HG03342 (cell line): Measurements from ENCODE around the gene ULK3.

Source experiments
- ATAC-seq: cut with Tn5 transposase; IDR thresholded peaks from one replicate; pipeline ENCODE4 v1.9.1; 2021; ENCODE audit warnings: mild to moderate bottlenecking, moderate library complexity; ENCODE audit not compliant: unreplicated experiment

ULK3 gene

DNA sequence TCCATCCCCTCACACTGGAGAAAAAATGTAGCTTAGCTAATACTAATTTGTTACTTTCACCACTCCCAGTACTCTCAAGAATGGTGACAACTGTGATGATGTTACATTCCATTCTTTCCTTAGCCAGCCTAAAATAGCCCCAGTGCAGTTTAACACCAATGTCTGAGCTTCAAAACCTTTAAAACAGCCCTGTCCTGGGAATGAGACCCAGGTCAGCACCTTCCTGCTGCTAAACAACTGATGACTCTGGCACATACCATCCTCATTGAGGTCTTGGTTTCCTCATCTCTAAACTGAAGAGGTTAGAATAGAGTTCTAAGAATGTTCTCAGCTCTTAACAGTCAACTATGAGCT is 26.4 kb upstream of the ULK3 start:
- ATAC-seq, result no peak

DNA sequence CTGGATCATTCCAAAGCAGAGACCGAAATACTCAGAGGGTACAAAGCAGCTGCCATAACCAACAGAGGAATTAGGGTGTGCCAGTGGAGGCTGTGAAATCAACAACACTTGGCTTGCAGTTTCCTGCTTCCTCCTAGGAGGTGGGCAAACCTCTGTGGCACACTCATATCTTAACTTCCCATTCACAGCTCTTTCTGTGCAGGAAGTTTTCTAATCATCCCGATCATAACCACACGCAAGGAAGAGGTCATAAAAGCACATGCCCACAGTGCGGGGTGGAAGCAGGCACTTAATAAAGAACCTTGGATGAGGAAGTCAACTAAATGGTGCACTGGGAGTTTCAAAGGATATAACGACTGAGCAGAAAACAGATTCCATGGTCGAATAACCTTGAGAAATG is 25.1 kb upstream of the ULK3 start:
- no peak for ATAC-seq

- no peak for ATAC-seq
Observed at GRCh38 chr15:74867466-74868038, 24.6 kb upstream of the ULK3 start.

DNA sequence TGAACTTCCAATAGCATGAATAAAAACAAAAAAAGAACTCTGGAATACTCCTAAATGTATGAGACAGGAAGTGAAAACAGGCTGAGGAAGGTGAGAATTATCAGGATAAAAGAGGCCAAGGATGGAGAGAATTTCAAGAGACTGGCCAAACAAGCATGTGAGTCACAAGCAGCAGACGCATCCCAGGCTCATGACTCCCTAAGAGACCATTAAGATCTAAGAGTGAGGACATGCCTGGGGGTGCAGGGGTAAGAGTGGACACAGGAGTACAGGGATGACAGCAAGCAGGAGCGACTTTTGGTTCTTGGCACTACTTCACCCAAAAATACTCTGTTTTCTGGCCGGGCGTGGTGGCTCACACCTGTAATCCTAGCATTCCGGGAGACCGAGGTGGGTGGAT is 23.1 kb upstream of the ULK3 start:
- no peak for ATAC-seq

DNA sequence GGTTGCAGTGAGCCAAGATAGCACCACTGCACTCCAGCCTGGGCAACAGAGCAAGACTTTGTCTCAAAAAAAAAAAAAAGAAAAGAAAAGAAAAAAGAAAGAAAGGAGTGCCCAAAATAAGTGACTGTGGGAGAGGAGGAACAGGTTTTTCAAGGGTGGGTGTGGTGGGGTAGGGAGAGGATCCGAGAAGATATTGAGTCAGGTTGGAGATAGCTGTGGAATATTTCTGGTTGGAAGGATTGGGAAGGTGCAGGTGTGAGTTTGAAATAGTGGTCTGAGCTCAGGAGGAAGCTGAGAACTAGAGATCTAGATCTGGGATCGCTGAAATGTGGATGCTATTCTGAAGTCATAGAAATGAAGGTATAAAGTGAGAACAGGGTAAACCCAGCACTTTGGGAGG is 22.4 kb upstream of the ULK3 start:
- no peak for ATAC-seq

GRCh38 chr15:74864296-74864695 is 21.3 kb upstream of the ULK3 start:
- ATAC-seq, result no peak

- no peak for ATAC-seq
Observed at GRCh38 chr15:74863239-74864056, 20.5 kb upstream of the ULK3 start.

GRCh38 chr15:74858369-74858740 is 15.4 kb upstream of the ULK3 start:
- ATAC-seq, result no peak

DNA sequence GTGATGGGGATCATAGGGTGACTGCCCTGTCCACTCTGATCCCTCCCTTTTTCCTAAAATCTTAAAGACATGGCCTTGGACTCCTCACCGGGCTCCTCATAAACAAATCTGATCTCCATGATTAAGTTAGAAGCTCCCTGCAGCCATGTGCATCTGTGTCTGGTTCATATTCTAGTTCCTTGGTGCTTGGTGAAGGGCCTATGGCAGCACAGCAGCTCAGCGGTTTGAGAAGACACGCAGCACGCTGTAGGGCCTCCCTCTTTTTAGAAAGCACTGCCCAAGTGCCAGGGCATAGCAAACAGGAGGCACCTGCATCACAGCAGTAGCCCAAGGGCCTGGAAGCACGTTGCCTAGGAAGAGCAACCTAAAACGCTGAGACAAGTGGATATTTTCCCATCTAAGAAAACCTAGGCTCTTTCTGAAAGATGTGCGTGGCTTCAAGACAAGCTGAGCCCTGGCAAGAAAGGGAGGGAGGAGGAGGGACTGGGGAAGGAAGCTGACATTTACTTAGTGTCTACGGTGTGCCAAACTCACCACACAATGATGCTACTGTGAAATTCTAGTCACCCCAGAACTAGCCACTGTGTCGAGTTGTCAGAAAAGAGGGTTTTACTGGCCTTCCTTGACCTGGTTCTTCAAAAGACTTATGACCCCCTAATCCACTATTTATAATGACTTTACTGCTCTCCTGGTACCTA is 14.9 kb upstream of the ULK3 start:
- no peak for ATAC-seq

DNA sequence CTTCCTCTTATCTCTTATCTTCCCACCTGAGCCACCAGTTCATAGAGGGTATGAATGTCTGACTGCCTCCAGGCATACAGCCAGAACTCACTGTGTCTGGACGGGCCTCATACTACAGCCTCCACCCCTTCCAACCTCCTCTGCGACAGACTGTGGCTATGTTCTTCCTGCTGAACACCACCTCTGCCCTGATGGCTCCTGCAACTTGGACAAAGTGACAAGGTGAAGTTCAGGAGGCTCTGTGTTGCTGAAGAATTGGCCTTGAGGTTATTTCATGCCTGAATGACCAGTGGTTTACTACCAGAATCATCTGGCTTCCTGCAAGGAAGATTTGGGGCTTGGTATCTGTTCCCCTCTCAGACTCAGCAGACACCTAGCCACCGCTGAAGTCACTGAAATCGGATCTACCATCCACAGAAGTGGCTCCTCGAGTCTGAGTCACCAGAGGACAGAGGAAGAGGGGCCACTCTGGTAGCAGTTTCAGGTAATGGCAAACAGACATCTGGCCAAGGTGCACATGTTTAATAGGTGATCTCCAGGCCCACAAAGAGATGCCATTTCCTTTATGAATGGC is 14.2 kb upstream of the ULK3 start:
- ATAC-seq, result peak; percentile 75

GRCh38 chr15:74856537-74856936 is 13.6 kb upstream of the ULK3 start:
- ATAC-seq, result no peak

GRCh38 chr15:74855857-74856256 is 12.9 kb upstream of the ULK3 start:
- no peak for ATAC-seq

DNA sequence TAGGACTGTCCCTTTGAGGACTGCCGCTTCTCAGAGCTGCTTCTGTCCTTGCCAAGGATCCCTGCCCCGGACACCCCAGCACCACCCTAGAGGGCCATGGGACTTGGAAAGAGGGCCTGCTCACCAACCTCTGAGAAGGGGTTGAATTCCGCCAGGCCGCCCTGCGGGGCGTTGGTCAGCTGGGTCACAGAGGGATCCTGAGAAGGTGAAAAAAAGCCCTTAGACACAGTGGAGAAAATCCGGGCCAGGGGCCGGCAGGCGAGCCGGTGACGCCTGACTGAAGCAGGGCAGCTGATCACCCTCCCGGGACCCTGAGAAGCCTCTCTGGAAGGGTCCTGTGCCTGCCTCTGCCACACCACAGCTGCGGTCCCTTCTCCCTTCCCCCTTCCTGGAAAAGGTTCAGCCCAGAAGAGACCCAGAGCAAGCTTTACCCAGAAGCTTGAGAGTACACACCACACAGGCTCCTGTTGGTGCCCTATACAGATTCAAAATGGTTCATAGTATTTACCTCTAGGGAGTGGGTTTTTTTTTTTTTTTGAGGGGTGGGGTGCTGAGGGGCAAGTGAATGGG is 11.6 kb upstream of the ULK3 start:
- no peak for ATAC-seq

- no peak for ATAC-seq
Observed at GRCh38 chr15:74851960-74852359, 9.0 kb upstream of the ULK3 start.

DNA sequence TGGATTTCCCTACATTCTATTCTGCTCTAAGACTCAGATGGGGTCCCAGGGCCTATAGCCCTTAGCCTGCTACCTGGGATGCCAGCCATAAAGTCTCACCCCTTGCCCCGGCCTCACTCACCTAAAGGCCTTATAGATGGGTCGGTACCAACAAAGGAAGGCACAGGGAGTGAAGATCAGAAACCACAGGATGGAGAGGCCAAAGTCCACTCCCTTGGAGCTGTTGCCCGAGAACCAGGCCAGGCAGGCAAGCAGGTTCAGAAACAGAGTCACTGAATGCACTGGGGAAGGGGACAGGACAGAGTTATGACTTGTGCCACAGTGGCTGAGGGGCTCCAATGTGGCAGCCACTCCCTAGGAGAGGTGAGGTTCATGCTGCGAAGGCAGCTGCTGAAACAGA is 7.4 kb upstream of the ULK3 start:
- ATAC-seq, result no peak

DNA sequence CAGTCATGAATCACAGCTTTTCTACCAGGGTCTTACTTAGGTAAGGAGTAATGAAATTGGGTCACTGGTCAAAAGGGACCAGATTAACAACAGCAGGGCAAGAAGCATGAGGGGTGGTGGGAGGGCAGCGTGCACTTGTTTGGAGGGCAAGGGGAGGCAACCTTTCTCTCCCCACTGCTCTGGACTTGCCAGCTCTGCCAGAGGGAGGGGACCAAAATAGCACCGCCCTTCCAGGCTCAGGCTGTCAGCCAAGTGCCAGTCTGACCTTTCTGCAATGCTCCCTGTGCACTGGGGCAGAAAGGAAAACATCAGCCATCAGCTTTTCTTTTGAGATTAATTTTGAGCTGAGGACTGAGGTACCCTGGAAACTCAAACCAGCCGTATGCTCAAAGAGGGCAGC is 4.5 kb upstream of the ULK3 start:
- no peak for ATAC-seq

GRCh38 chr15:74845581-74845980 is 2.6 kb upstream of the ULK3 start:
- no peak for ATAC-seq

- ATAC-seq, result no peak
Observed at GRCh38 chr15:74845208-74845568, 2.2 kb upstream of the ULK3 start.

- no peak for ATAC-seq
Observed at GRCh38 chr15:74844319-74845207, 1.6 kb upstream of the ULK3 start.

- ATAC-seq, result no peak
Observed at GRCh38 chr15:74843891-74844299, 939 bp upstream of the ULK3 start.

DNA sequence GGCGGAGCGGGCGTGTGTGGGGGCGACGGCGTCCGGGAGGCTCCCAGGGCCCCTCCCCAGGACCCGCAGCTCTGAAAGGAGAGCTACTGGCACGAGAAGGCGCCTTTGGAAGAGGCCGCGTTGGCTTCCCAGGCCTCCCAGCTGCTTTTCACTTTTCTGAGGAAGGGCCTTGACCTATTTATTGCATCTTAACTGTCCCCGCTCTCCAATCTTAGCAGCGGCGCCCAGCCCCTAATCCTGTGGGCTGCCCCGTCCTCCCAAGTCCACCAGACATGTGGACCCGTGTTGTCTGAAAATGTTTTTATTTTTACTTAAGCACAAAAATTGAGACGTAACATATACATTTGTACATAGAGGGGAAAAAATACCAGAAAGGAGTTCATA is 481 bp upstream of the ULK3 start:
- ATAC-seq, result no peak
